Gastroesophageal sphincter (tissue), 4 donors: Measurements from ENCODE around the gene C22orf31. TPM values are rescaled to one million over a fixed set of nuclear protein-coding genes. Genes with fewer than 3 reads are reported as not detected.

ENCODE experiments used
- ATAC-seq: fragments of 150-250 bp; one replicate; pipeline ENCODE4 v1.9.1; 2016; ENCODE audit warnings: mild to moderate bottlenecking, moderate library complexity
- H3K27ac ChIP-seq, 4 donors: fragments of 200-600 bp; sonication (generic) in 3 of 4; 1 replicate in 3 of 4; 2 replicates in 1 of 4; pipeline ENCODE4 v1.5.1; 2016 to 2019
- H3K27me3 ChIP-seq: fragments of 200-600 bp; sonication (generic); one replicate; pipeline ENCODE4 v1.5.1; 2019
- H3K36me3 ChIP-seq, 2 donors: fragments of 200-600 bp; sonication (generic); one replicate each; pipeline ENCODE4 v1.5.1; 2019; ENCODE audit warnings: control low read depth in 1 of 2
- H3K4me1 ChIP-seq, 3 donors: fragments of 200-600 bp; sonication (generic); 1 replicate in 2 of 3; 2 replicates in 1 of 3; pipeline ENCODE4 v1.5.1; 2016 to 2019; ENCODE audit warnings: control low read depth in 2 of 3
- H3K4me3 ChIP-seq, 2 donors: fragments of 200-600 bp; sonication (generic); one replicate each; pipeline ENCODE4 v1.5.1; 2019; ENCODE audit warnings: mild to moderate bottlenecking in 1 of 2, moderate library complexity in 1 of 2
- H3K9me3 ChIP-seq, 3 donors: fragments of 200-600 bp; sonication (generic); one replicate each; pipeline ENCODE4 v1.5.1; 2017 to 2019; ENCODE audit warnings: control low read depth in 2 of 3
- CTCF ChIP-seq, 4 experiments: fragments of 200-600 bp in 2 of 4; fragments of 450-650 bp in 2 of 4; sonication (generic) in 1 of 4; IDR thresholded peaks; one replicate each; pipeline ENCODE4 v1.5.1; 2017 to 2019; ENCODE audit warnings: antibody characterized with exemption in 4 of 4, mild to moderate bottlenecking in 2 of 4, moderate library complexity in 2 of 4
- EP300 ChIP-seq: sonication (generic); formaldehyde crosslinking; IDR thresholded peaks from one replicate; pipeline ENCODE4 v1.6.1; 2017; ENCODE audit warnings: antibody characterized with exemption, mild to moderate bottlenecking
- POLR2A ChIP-seq, 2 donors: fragments of 450-650 bp; IDR thresholded peaks; one replicate each; pipeline ENCODE4 v1.6.1; 2017; ENCODE audit warnings: antibody characterized with exemption in 2 of 2, mild to moderate bottlenecking in 2 of 2, moderate library complexity in 1 of 2
- POLR2AphosphoS5 ChIP-seq: sonication (generic); formaldehyde crosslinking; IDR thresholded peaks from one replicate; pipeline ENCODE4 v1.6.1; 2017; ENCODE audit warnings: antibody characterized with exemption
- WGBS, 2 donors: methylation state at CpG; one replicate each; pipeline ENCODE4 v1.1.5; 2018; ENCODE audit warnings: low coverage in 1 of 2; 5-methylcytosine and 5-hydroxymethylcytosine counted together
- total RNA-seq, 4 donors: library from RNA; depleted of rRNA; stranded (reverse); fragments of >200 nt; gene quantifications; one replicate each; pipeline ENCODE4 v1.1.0, GENCODE V29; 2016

The C22orf31 gene
- total RNA-seq, 4 donors from 2014 or later, result not detected

- WGBS, 2 donors, result 87 to 92% methylated on average over 2 to 7 of the region's 7 CpGs
- peaks cover 0 to 36% (median 0%) of the 10 kb centered on the region in 3 donors for H3K4me1 ChIP-seq
- peak overlapping the region in 2 of 4 donors; percentile 41 to 54 for H3K27ac ChIP-seq
Measured at GRCh38 chr22:29082826-29083545, 21.4 kb upstream of the C22orf31 start.

DNA sequence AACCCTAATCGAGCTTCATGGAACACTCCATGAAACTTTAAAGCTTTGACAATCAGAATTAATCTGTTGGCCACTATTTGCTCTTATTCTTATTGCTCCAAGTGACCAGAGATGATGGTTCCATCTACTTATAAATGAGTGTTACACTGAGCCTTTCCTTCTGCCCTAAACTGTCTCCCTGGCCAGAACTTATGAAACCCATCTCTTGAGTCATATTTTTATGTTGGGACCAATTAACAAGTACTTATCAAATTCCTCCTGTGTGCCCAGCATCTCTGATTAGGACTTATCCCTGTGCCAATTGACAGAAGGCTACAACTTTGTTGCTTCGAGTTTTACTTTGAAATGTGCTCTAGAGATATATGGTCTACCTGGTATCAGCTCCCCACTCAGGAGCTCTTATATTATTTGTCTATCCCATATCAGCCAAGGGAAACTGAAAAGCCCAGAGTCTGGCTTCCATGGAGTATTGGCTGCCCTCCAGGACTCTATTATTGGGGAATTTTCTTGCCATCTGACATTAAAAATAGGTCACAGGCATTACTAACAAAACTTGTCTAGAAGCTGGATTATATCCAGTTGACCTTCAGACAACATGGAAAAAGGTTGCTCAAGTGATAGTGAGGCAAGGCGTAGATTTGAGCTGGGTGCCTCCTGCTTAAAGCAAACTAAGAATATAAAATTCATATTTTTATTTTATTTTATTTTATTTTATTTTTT is 20.0 kb upstream of the C22orf31 start:
- 74 to 89% methylated on average over 2 to 3 of the region's 3 CpGs for WGBS, 2 donors
- ATAC-seq, result peak; percentile 65
- Histone ChIP-seq H3K36me3 (no peaks in the 10 kb centered on the region), H3K4me1 (peaks cover 0 to 36% (median 0%) of the 10 kb centered on the region in 3 donors), H3K9me3 (no peaks in the 10 kb centered on the region), H3K4me3 (no peak overlapping the region), H3K27me3 (no peaks in the 10 kb centered on the region), H3K27ac (peak overlapping the region in 3 of 4 donors; percentile 32 to 60 (median 41))
- TF ChIP-seq POLR2A (IDR thresholded peaks at IDR 0.05) (no peak), POLR2AphosphoS5 (peak; percentile 11)

More at GRCh38 chr22:29082826-29083545, 21.4 kb upstream of the C22orf31 start:
- TF ChIP-seq CTCF (IDR thresholded peaks at IDR 0.05), result no peak
- TF ChIP-seq EP300, result no peak
- no peak for TF ChIP-seq POLR2AphosphoS5
- TF ChIP-seq POLR2A (IDR thresholded peaks at IDR 0.05), result no peak
- Histone ChIP-seq H3K9me3 (no peaks in the 10 kb centered on the region), H3K36me3 (no peaks in the 10 kb centered on the region), H3K27me3 (no peaks in the 10 kb centered on the region), H3K4me3 (no peak overlapping the region)
- no peak for ATAC-seq

DNA sequence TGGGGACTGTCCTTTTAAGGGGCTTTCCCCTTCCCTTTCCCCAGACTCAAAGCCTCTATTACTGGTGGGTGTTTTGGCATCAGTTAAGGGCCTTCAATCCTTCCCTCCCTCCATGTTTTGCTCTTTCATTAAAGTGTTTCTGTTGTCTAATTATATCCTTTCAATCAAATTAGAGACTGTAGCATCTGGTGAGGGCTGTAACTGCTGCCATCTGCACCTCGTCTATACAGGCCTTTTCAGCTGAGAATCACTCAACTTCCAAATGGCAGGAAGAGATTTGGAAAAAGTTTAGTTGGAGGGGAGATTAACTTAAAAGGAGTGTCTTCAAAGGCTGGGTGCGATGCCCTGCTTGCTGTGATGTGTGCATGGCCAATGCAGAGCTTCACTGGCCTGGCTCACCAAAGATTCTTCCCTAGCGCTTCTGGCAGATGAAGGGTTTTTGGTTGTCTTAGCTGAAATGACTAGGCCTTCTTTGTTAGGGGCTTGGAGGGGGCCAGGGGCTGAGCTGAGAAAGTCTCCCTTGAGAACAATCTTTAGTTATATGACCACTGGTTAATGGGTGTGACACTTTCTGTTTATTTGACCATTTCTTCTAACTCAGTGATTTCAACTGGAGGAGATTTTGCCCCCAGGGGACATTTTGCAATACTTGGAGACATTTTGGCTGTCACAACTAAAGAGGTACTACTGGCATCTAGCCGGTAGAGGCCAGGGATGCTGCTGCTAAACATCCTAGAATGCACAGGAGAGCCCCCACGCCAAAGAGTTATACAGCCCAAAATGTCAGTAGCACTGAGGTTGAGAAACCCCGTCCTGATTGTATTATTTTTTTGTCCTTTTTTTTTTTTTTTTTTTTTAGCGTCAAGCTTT is 18.7 kb upstream of the C22orf31 start:
- H3K9me3 ChIP-seq, result no peaks in the 10 kb centered on the region
- H3K36me3 ChIP-seq, result no peaks in the 10 kb centered on the region
- ATAC-seq, result peak; percentile 63
- TF ChIP-seq POLR2AphosphoS5 (no peak), CTCF (IDR thresholded peaks at IDR 0.05) (no peak), EP300 (no peak), POLR2A (IDR thresholded peaks at IDR 0.05) (no peak)
- no peak overlapping the region for H3K4me3 ChIP-seq
- H3K27ac ChIP-seq, result peak overlapping the region in 2 of 4 donors; percentile 0 to 44
- H3K27me3 ChIP-seq, result no peaks in the 10 kb centered on the region
- H3K4me1 ChIP-seq, result peaks cover 0 to 36% (median 0%) of the 10 kb centered on the region in 3 donors
- WGBS, 2 donors, result 73 to 78% methylated on average over 5 to 7 of the region's 7 CpGs

DNA sequence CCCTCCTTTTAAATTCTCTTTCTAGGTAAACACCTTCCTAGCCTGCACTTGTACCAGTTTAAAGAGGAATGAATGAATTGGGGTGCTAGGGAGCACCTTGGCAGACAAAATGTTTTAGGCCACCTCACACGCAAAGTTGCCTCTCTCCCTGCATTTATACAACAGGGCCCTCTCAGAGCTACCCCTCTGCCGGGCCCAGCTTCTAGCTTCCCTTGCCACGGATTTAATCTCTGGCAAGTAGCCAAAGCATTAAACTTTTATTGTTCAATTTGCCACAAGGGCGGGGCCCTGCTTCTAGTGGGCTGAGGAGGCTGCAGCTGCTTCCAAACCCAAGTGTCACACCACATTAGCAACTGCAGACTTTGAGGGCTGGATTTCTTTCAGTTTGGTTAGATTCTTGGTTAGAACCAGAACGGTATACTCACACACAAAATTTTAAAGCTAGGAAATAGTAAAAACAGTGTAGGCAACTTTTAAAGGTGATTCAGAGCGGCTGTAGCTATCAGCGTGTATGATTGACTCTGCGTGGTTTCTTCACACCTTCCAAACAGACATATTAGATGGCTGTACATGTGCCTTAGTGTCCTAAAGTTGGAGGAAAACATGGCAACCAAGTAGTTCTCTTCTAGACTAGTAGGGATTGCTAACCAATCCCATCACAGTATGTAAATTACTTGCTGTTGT is 17.7 kb upstream of the C22orf31 start:
- no peaks in the 10 kb centered on the region for H3K27me3 ChIP-seq
- peaks cover 0 to 38% (median 0%) of the 10 kb centered on the region in 3 donors for H3K4me1 ChIP-seq
- H3K9me3 ChIP-seq, result no peaks in the 10 kb centered on the region
- TF ChIP-seq CTCF (IDR thresholded peaks at IDR 0.05) (no peak), EP300 (no peak), POLR2A (IDR thresholded peaks at IDR 0.05) (no peak), POLR2AphosphoS5 (no peak)
- H3K4me3 ChIP-seq, result no peak overlapping the region
- H3K36me3 ChIP-seq, result no peaks in the 10 kb centered on the region
- no peak overlapping the region for H3K27ac ChIP-seq
- ATAC-seq, result no peak
- WGBS, 2 donors, result 59 to 100% methylated on average over 3 to 7 of the region's 8 CpGs

GRCh38 chr22:29078869-29079207 is 17.2 kb upstream of the C22orf31 start:
- TF ChIP-seq POLR2AphosphoS5 (no peak), EP300 (no peak), POLR2A (IDR thresholded peaks at IDR 0.05) (no peak), CTCF (IDR thresholded peaks at IDR 0.05) (no peak)
- no peak for ATAC-seq
- WGBS, 2 donors, result 75 to 88% methylated on average over 6 of the region's 6 CpGs
- Histone ChIP-seq H3K4me3 (no peak overlapping the region), H3K4me1 (peaks cover 0 to 38% (median 0%) of the 10 kb centered on the region in 3 donors), H3K9me3 (no peaks in the 10 kb centered on the region), H3K36me3 (no peaks in the 10 kb centered on the region), H3K27ac (peak overlapping the region in 1 of 4 donors; percentile 14), H3K27me3 (no peaks in the 10 kb centered on the region)
